T-helper 22 cell (primary cell): Measurements from ENCODE around the gene CCNG2.

Experiments used
- DNase-seq: peaks from one replicate; pipeline ENCODE4 v3.0.0-alpha.2; 2020; ENCODE audit warnings: low read depth

Gene CCNG2

DNA sequence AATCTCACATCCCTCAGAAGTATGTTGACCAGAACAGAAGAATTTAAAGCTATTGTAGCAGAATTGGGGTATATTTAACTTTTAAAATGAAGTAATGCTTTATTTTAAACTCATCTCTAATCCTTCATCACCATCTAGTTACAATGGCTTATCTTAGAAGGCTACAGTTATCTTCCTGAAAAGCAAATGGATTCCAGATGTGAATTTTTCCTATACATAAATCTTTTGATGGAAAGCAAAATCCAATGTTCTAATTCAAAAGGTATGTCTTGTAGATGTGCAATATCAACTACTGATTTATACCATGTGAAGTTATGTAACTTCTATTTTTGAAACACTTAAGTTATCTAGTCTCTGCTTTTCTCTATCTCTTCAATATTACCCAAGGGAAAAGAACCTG lies 47.6 kb downstream of the CCNG2 start:
- no peak for DNase-seq

DNA sequence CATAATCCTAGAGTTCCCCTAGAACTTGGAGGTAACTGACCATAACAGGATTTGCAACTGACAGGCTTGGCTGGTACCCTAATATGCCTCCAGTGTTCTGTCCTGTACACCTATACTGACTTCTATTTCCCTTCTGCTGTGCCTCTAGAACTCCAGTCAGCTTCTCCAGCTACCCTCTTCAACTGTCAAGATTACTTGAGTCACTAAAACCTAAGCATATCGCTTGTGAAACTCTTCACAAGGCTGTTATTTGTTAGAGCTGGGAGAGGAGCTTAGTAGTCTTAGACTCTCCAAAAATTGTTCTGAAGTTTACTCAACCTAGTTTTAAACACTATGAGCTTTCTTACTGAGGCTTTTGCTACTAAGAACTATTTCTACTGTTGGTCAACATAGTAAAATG lies 52.0 kb downstream of the CCNG2 start:
- no peak for DNase-seq

DNA sequence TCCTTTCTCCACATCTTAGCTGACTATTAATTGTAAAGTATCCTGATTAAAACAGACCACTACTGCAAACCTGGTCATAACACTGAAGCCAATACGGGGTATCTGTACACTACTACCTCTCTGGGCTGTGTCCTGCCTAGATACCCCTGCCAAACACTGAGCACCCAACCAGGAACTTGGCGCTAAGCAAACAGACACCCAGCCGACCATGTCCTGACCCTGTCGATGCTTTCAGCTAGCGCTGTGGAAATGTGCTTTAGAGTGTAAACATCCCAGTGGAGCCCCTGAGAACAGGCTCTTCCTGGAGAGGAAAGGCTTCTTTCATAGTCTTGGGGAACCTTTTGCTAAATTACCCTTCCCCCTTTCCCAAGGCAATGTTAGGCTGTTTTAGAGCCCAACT lies 52.9 kb downstream of the CCNG2 start:
- no peak for DNase-seq

DNA sequence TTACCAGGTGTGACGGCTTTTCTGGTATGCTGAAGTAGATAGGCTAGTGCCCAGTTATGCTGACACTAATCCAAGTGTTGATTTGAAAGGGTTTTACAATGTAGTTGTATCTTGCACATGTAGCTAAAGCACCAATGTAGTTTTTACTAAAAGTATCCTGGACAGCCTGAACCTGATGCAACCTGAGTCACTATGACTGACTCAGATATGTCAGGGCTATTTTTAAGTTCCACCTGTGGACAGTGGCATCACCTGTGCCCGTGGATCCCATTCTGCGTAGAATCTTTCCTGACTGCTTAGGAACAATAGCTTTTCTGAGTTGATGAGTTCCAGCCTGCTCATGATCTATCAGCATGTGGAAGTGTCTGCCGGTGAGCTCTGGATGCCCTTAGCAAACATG lies 58.1 kb downstream of the CCNG2 start:
- no peak for DNase-seq

DNA sequence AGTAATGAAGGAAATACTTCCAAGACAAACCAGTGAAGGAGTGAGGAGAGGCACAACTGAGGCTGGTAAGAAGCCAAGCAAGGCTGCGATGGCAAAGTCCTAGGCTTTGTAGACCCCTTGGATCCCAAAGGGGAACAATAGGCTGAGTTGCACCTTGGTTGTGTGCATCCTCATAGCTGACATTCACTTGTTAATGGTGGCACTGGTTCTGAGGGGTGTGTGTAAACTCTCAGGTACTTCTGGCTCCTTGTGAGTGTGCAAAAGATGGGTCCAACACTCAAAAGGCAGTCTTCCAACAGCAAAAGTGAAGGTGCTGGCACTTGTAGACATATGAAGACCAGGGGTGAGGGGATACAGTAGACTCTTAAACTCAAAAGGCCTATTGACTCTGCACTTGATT lies 60.5 kb downstream of the CCNG2 start:
- DNase-seq, result no peak

DNA sequence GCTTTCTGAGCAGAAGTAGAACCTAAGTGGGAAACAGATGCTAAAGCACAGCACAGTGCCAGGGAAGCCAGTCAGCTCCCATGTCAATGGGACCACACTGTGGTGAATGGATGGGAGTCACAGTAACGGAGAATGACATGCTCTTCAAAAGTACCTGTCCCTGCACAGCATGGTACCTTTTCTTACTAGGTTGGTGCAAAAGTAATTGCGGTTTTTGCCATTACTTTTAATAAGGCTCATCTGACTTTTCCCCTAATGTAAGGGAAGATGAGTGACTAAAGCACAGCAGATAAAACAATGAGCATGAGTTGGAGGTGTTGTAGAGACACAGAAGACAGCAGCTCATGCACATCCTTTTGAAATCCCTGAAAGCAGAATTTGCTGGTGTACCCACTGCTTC lies 62.3 kb downstream of the CCNG2 start:
- no peak for DNase-seq
